Measurements from ENCODE around the gene ADAM22.

The ADAM22 gene

DNA sequence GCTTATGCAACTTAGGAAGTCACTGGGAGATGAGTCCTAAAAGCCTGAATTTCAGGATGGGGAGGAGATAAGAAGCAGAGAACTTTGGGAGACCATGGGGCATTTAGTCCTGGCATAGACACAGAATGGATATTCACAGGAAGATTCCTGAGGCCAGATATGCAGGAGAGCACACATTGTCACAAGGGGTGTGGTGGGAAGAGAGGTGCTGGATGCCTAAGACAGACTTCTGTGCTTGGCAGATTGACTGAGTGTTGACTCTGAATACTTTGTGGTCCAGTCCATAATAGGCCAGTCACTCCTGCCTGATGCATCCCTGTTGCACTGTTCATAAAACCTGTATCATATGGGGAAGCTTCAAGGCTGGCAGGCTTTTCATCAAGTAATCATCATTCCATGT is 267.3 kb downstream of the ADAM22 start:
- H3K36me3 ChIP-seq (ENCODE audit: control insufficient read depth in 5 of 5, insufficient read depth in 5 of 5, low read length in 5 of 5): peaks cover 42 to 50% (median 43%) of the 10 kb centered on the region in 5 donors
- no peak overlapping the region for H3K4me3 ChIP-seq (ENCODE audit: low read depth in 1 of 5, low read length in 5 of 5)
- H3K9ac ChIP-seq (ENCODE audit: low read length in 5 of 5): no peak overlapping the region
- no peak overlapping the region for H3K27ac ChIP-seq (ENCODE audit: low read depth, low read length)
- no peaks in the 10 kb centered on the region for H3K27me3 ChIP-seq (ENCODE audit: control insufficient read depth in 5 of 5, insufficient read depth in 4 of 5, low read length in 5 of 5)
- H3K4me1 ChIP-seq (ENCODE audit: control insufficient read depth in 5 of 5, insufficient read depth in 5 of 5, low read length in 5 of 5): no peaks in the 10 kb centered on the region
- H3K9me3 ChIP-seq (ENCODE audit: control insufficient read depth in 5 of 5, low read length in 5 of 5): no peaks in the 10 kb centered on the region

- H3K36me3 ChIP-seq (ENCODE audit: control insufficient read depth in 5 of 5, insufficient read depth in 5 of 5, low read length in 5 of 5): peaks cover 49 to 58% (median 52%) of the 10 kb centered on the region in 5 donors
- H3K9me3 ChIP-seq (ENCODE audit: control insufficient read depth in 5 of 5, low read length in 5 of 5): no peaks in the 10 kb centered on the region
- H3K9ac ChIP-seq (ENCODE audit: low read length in 5 of 5): no peak overlapping the region
- H3K4me3 ChIP-seq (ENCODE audit: low read depth in 1 of 5, low read length in 5 of 5): no peak overlapping the region
- H3K4me1 ChIP-seq (ENCODE audit: control insufficient read depth in 5 of 5, insufficient read depth in 5 of 5, low read length in 5 of 5): no peaks in the 10 kb centered on the region
- no peaks in the 10 kb centered on the region for H3K27me3 ChIP-seq (ENCODE audit: control insufficient read depth in 5 of 5, insufficient read depth in 4 of 5, low read length in 5 of 5)
- no peak overlapping the region for H3K27ac ChIP-seq (ENCODE audit: low read depth, low read length)
These were observed 268.2 kb downstream of the ADAM22 start for GRCh38 chr7:88202278-88202677.

- Histone ChIP-seq H3K27ac (ENCODE audit: low read depth, low read length) (no peak overlapping the region), H3K4me1 (ENCODE audit: control insufficient read depth in 5 of 5, insufficient read depth in 5 of 5, low read length in 5 of 5) (no peaks in the 10 kb centered on the region), H3K9me3 (ENCODE audit: control insufficient read depth in 5 of 5, low read length in 5 of 5) (no peaks in the 10 kb centered on the region), H3K36me3 (ENCODE audit: control insufficient read depth in 5 of 5, insufficient read depth in 5 of 5, low read length in 5 of 5) (peaks cover 52 to 63% (median 57%) of the 10 kb centered on the region in 5 donors), H3K27me3 (ENCODE audit: control insufficient read depth in 5 of 5, insufficient read depth in 4 of 5, low read length in 5 of 5) (no peaks in the 10 kb centered on the region), H3K4me3 (ENCODE audit: low read depth in 1 of 5, low read length in 5 of 5) (no peak overlapping the region), H3K9ac (ENCODE audit: low read length in 5 of 5) (no peak overlapping the region)
These were observed 268.7 kb downstream of the ADAM22 start for GRCh38 chr7:88202799-88203198.

DNA sequence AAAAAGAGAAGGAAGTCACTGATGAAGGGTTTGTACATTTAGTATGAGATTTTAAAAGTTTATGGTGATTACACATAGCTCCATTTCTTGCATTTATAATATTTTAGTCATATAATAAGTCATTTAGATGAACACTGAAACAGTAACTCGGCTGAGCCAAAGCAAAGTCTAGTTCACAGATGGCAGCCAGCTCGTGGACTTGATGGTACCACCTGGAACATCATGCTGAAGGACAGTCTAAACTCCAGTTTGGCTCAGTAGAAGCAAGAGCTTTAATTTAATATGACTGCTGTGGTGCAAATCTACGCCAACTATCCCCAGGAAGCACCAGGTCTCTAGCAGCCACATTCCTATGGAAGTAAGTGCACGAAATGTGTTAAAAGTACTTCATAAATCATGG is 269.4 kb downstream of the ADAM22 start:
- no peaks in the 10 kb centered on the region for H3K27me3 ChIP-seq (ENCODE audit: control insufficient read depth in 5 of 5, insufficient read depth in 4 of 5, low read length in 5 of 5)
- H3K36me3 ChIP-seq (ENCODE audit: control insufficient read depth in 5 of 5, insufficient read depth in 5 of 5, low read length in 5 of 5): peaks cover 58 to 69% (median 63%) of the 10 kb centered on the region in 5 donors

GRCh38 chr7:88204525-88205110 is 270.6 kb downstream of the ADAM22 start:
- Histone ChIP-seq H3K9ac (ENCODE audit: low read length in 5 of 5) (no peak overlapping the region), H3K4me3 (ENCODE audit: low read depth in 1 of 5, low read length in 5 of 5) (no peak overlapping the region), H3K27me3 (ENCODE audit: control insufficient read depth in 5 of 5, insufficient read depth in 4 of 5, low read length in 5 of 5) (no peaks in the 10 kb centered on the region), H3K27ac (ENCODE audit: low read depth, low read length) (no peak overlapping the region), H3K9me3 (ENCODE audit: control insufficient read depth in 5 of 5, low read length in 5 of 5) (no peaks in the 10 kb centered on the region), H3K36me3 (ENCODE audit: control insufficient read depth in 5 of 5, insufficient read depth in 5 of 5, low read length in 5 of 5) (peaks cover 64 to 81% (median 74%) of the 10 kb centered on the region in 5 donors), H3K4me1 (ENCODE audit: control insufficient read depth in 5 of 5, insufficient read depth in 5 of 5, low read length in 5 of 5) (no peaks in the 10 kb centered on the region)

More for the DNA sequence above, 269.4 kb downstream of the ADAM22 start:
- Histone ChIP-seq H3K4me3 (ENCODE audit: low read depth in 1 of 5, low read length in 5 of 5) (no peak overlapping the region), H3K9me3 (ENCODE audit: control insufficient read depth in 5 of 5, low read length in 5 of 5) (no peaks in the 10 kb centered on the region), H3K27ac (ENCODE audit: low read depth, low read length) (no peak overlapping the region), H3K9ac (ENCODE audit: low read length in 5 of 5) (no peak overlapping the region), H3K4me1 (ENCODE audit: control insufficient read depth in 5 of 5, insufficient read depth in 5 of 5, low read length in 5 of 5) (no peaks in the 10 kb centered on the region)

DNA sequence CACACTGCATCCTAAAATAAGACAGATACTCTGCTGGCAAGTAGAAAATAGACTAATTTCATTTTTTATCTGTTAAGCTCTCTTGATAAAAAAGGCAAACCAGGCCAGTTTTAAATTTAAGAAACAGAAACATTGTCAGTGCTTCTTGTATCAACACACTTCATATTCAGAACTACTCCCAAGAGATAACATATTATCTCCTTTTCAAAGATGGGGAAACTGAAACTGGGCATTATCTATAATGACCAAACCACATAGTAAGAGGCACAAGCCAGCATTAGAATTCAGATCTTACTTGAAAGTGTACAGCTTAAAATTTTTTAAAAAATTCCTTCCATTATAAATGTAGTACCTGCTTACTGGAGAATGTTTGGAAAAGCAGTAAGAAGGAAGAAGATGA is 271.1 kb downstream of the ADAM22 start:
- no peak overlapping the region for H3K9ac ChIP-seq (ENCODE audit: low read length in 5 of 5)
- H3K27ac ChIP-seq (ENCODE audit: low read depth, low read length): no peak overlapping the region
- no peaks in the 10 kb centered on the region for H3K27me3 ChIP-seq (ENCODE audit: control insufficient read depth in 5 of 5, insufficient read depth in 4 of 5, low read length in 5 of 5)
- H3K4me1 ChIP-seq (ENCODE audit: control insufficient read depth in 5 of 5, insufficient read depth in 5 of 5, low read length in 5 of 5): no peaks in the 10 kb centered on the region
- peaks cover 68 to 87% (median 77%) of the 10 kb centered on the region in 5 donors for H3K36me3 ChIP-seq (ENCODE audit: control insufficient read depth in 5 of 5, insufficient read depth in 5 of 5, low read length in 5 of 5)
- no peaks in the 10 kb centered on the region for H3K9me3 ChIP-seq (ENCODE audit: control insufficient read depth in 5 of 5, low read length in 5 of 5)
- H3K4me3 ChIP-seq (ENCODE audit: low read depth in 1 of 5, low read length in 5 of 5): no peak overlapping the region

DNA sequence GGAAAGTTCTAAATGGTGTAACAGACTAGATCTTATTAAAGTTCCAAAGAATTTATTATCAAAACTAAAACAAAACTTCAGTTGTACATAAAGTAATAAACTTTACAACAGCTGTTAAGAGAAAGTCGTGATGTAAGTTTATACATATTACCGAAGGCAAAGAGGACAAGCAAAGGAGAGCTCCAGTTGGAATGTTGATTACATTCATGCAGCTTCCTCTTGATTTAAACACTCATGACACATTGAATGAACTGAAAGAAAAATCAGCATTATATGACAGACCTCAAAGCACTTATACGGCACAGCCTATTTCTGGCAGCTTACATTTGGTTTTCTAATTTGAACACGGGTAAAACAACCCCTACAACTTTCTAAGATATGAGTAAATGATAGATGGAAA is 272.2 kb downstream of the ADAM22 start:
- Histone ChIP-seq H3K27ac (ENCODE audit: low read depth, low read length) (no peak overlapping the region), H3K4me3 (ENCODE audit: low read depth in 1 of 5, low read length in 5 of 5) (no peak overlapping the region), H3K9me3 (ENCODE audit: control insufficient read depth in 5 of 5, low read length in 5 of 5) (no peaks in the 10 kb centered on the region), H3K27me3 (ENCODE audit: control insufficient read depth in 5 of 5, insufficient read depth in 4 of 5, low read length in 5 of 5) (no peaks in the 10 kb centered on the region), H3K4me1 (ENCODE audit: control insufficient read depth in 5 of 5, insufficient read depth in 5 of 5, low read length in 5 of 5) (no peaks in the 10 kb centered on the region), H3K9ac (ENCODE audit: low read length in 5 of 5) (no peak overlapping the region), H3K36me3 (ENCODE audit: control insufficient read depth in 5 of 5, insufficient read depth in 5 of 5, low read length in 5 of 5) (peaks cover 71 to 85% (median 75%) of the 10 kb centered on the region in 5 donors)

DNA sequence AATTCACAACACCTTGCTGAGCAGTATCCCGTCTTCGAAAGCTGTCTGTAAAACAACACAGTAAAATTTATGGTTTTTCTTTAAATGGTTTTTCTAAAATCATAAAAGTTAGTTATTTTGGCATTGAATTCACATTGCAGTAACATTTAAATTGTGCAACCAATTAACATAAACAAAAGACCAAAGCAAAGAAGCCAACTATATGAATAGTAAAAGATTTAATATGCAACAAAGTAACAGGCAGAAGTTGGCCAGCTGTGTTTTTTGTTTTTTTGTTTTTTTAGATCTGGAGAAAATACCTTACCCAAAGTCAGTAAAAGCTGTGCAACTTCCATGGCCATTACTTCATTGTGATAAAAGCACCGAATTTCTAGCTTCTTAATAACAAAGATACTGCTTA is 274.5 kb downstream of the ADAM22 start:
- no peaks in the 10 kb centered on the region for H3K27me3 ChIP-seq (ENCODE audit: control insufficient read depth in 5 of 5, insufficient read depth in 4 of 5, low read length in 5 of 5)
- H3K27ac ChIP-seq (ENCODE audit: low read depth, low read length): no peak overlapping the region
- no peaks in the 10 kb centered on the region for H3K4me1 ChIP-seq (ENCODE audit: control insufficient read depth in 5 of 5, insufficient read depth in 5 of 5, low read length in 5 of 5)
- H3K9me3 ChIP-seq (ENCODE audit: control insufficient read depth in 5 of 5, low read length in 5 of 5): no peaks in the 10 kb centered on the region
- no peak overlapping the region for H3K9ac ChIP-seq (ENCODE audit: low read length in 5 of 5)
- H3K36me3 ChIP-seq (ENCODE audit: control insufficient read depth in 5 of 5, insufficient read depth in 5 of 5, low read length in 5 of 5): peaks cover 67 to 90% (median 74%) of the 10 kb centered on the region in 5 donors
- H3K4me3 ChIP-seq (ENCODE audit: low read depth in 1 of 5, low read length in 5 of 5): no peak overlapping the region

DNA sequence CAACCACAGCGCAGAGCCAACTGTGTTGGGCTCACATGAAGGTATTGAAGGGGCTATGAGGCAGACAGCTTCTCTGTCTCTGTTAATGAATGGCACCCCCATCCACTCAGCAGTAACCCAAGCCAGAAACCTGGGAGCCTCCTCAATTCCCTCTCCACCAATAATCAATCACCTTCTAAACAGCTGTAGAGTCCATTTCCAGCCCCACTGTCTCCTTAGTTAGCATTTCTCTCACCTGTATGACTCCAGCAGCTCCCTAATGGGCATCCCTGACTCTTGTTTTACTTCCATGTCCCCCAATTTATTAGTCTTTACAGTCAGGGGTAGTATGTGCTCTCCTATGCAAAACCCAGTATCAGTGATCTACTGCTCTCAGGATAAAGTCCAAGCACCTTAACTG is 278.9 kb downstream of the ADAM22 start:
- peaks cover 48 to 77% (median 54%) of the 10 kb centered on the region in 5 donors for H3K36me3 ChIP-seq (ENCODE audit: control insufficient read depth in 5 of 5, insufficient read depth in 5 of 5, low read length in 5 of 5)
- no peak overlapping the region for H3K27ac ChIP-seq (ENCODE audit: low read depth, low read length)

GRCh38 chr7:88214456-88214855 is 280.4 kb downstream of the ADAM22 start:
- Histone ChIP-seq H3K4me3 (ENCODE audit: low read depth in 1 of 5, low read length in 5 of 5) (no peak overlapping the region), H3K4me1 (ENCODE audit: control insufficient read depth in 5 of 5, insufficient read depth in 5 of 5, low read length in 5 of 5) (peaks cover 0 to 20% (median 17%) of the 10 kb centered on the region in 5 donors), H3K9me3 (ENCODE audit: control insufficient read depth in 5 of 5, low read length in 5 of 5) (no peaks in the 10 kb centered on the region), H3K27me3 (ENCODE audit: control insufficient read depth in 5 of 5, insufficient read depth in 4 of 5, low read length in 5 of 5) (no peaks in the 10 kb centered on the region), H3K27ac (ENCODE audit: low read depth, low read length) (no peak overlapping the region), H3K9ac (ENCODE audit: low read length in 5 of 5) (no peak overlapping the region), H3K36me3 (ENCODE audit: control insufficient read depth in 5 of 5, insufficient read depth in 5 of 5, low read length in 5 of 5) (peaks cover 34 to 62% (median 40%) of the 10 kb centered on the region in 5 donors)

More for the DNA sequence above, 278.9 kb downstream of the ADAM22 start:
- peaks cover 0 to 6% (median 4%) of the 10 kb centered on the region in 5 donors for H3K4me1 ChIP-seq (ENCODE audit: control insufficient read depth in 5 of 5, insufficient read depth in 5 of 5, low read length in 5 of 5)
- H3K9ac ChIP-seq (ENCODE audit: low read length in 5 of 5): no peak overlapping the region
- H3K4me3 ChIP-seq (ENCODE audit: low read depth in 1 of 5, low read length in 5 of 5): no peak overlapping the region
- H3K9me3 ChIP-seq (ENCODE audit: control insufficient read depth in 5 of 5, low read length in 5 of 5): no peaks in the 10 kb centered on the region
- H3K27me3 ChIP-seq (ENCODE audit: control insufficient read depth in 5 of 5, insufficient read depth in 4 of 5, low read length in 5 of 5): no peaks in the 10 kb centered on the region
